GM13976 (cell line): ENCODE data around the gene RERE.

Experiments
- DNase-seq: peaks from one replicate; pipeline ENCODE4 v3.0.0; 2012; ENCODE audit warnings: low spot score
- in situ Hi-C: fragments of 300-500 bp; cut with MboI; formaldehyde crosslinking; loops from one replicate; pipeline ENCODE4 v1.12.0; 2022; ENCODE audit warnings: low sequenced_read_pairs, mixed read lengths, inconsistent platforms; ENCODE audit not compliant: unreplicated experiment
- TF ChIP-seq, protein P1 (sequence below): IDR thresholded peaks from 2 replicates; pipeline ENCODE4 v1.5.1; 2012; ENCODE audit warnings: borderline replicate concordance, mild to moderate bottlenecking; ENCODE audit not compliant: insufficient read depth; ENCODE audit errors: extremely low read depth, missing control alignments, control extremely low read depth

The RERE gene

DNA sequence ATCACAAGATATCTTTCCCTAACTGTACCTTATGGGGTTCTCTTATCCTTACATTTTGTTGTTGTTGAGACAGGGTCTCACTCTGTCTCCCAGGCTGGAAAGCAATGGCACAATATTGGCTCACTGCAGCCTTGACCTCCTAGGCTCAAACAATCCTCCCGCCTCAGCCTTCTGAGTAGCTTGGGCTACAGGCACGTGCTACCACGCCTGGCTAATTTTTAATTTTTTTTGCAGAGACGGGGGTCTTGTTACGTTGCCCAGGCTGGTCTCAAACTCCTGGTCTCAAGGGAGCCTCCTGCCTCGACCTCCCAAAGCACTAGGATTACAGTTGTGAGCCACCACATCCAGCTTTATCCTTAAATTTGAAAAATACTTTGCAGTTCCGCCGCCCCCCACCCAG, 10.4 kb downstream of the RERE start:
- in situ Hi-C loops = no loop called here
- TF ChIP-seq, protein P1, sequence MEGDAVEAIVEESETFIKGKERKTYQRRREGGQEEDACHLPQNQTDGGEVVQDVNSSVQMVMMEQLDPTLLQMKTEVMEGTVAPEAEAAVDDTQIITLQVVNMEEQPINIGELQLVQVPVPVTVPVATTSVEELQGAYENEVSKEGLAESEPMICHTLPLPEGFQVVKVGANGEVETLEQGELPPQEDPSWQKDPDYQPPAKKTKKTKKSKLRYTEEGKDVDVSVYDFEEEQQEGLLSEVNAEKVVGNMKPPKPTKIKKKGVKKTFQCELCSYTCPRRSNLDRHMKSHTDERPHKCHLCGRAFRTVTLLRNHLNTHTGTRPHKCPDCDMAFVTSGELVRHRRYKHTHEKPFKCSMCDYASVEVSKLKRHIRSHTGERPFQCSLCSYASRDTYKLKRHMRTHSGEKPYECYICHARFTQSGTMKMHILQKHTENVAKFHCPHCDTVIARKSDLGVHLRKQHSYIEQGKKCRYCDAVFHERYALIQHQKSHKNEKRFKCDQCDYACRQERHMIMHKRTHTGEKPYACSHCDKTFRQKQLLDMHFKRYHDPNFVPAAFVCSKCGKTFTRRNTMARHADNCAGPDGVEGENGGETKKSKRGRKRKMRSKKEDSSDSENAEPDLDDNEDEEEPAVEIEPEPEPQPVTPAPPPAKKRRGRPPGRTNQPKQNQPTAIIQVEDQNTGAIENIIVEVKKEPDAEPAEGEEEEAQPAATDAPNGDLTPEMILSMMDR = no peak
- no peak for DNase-seq

DNA sequence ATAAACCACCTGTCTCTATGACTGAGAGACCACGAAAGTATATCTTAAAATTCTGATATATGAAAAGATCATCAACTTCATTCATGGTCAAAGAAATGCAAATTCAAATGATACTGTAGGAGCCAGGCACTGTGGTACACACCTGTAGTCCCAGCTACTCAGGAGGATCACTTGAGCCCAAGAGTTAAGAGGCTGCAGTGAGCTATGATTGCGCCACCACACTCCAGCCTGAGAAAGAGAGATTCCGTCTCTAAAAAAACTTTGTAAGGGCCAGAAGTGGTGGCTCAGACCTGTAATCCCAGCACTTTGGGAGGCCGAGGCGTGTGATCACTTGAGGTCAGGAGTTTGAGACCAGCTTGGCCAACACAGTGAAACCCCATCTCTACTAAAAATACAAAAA, 17.0 kb downstream of the RERE start:
- in situ Hi-C loops = no loop called here
- DNase-seq = no peak
- TF ChIP-seq, protein P1 = no peak

DNA sequence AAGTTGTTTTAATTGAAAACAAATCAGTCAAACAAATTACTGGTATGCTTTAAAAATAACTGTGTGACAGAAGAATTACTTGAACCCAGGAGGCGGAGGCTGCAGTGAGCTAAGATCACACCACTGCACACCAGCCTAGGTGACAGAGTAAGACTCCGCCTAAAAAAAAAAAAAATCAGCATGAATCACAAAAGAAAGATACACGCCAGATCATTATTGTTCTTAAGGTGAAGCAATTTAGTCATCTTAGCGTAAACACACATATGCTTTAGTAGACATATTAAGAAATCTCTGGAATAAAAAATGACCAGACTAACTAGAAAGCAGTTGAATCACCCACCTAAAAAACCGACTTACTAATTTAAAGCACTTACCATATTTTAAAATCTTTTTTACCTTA, 20.2 kb downstream of the RERE start:
- in situ Hi-C loops = no loop called here
- TF ChIP-seq, protein P1 = no peak
- no peak for DNase-seq

DNA sequence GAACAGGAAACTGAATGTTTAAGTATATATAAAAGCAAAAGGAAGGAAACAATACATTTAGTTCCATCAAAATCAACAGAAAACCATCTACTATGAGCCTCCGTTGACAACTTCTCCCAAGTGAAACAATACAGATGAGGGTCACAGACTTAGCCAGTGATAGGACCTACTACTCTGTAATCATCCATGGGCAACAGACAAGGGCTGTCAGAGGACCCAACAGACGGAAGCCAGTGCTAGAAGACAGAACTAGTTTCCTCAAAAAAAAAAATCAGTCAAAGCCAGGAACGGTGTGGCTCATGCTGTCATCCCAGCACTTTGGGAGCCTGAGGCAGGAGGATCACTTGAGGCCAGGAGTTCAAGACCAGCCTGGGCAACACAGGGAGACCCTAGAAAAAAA, 20.6 kb downstream of the RERE start:
- in situ Hi-C loops = no loop called here
- TF ChIP-seq, protein P1 = no peak
- DNase-seq = no peak

DNA sequence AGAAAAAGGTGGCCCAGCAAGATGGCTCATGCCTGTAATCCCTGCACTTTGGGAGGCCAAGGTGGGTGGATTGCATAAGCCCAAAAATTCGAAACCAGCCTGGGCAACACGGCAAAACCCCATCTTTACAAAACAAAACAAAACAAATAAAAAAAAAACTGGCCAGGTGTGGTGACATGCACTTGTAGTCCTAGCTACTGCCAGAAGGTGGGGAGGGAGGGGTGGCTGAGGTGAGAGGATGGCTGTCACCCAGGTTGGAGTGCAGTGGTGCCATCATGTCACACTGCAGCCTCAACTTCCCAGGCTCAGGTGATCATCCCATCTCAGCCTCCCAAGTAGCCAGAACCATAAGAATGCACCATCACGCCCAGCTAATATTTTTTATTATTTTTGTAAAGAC, 22.8 kb downstream of the RERE start:
- TF ChIP-seq, protein P1 = no peak
- in situ Hi-C loops = no loop called here
- no peak for DNase-seq

DNA sequence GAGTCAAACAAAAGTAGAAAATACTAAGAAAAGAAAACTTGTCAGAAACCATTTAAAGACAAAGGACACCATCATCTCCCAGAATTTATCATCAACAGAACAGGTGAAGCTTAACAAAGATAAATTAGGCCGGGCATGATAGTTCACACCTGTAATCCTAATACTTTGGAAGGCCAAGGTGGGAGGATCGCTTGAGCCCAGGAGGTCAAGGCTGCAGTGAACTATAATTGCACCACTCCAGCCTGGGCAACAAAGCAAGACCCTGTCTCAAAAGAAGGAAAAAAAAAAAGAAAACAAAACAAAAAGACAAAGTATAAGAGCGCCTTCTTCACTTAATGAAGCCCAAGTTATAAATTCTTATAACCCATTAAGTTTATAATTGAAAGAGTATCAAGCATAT, 25.6 kb downstream of the RERE start:
- DNase-seq = no peak
- in situ Hi-C loops = no loop called here
- TF ChIP-seq, protein P1 = no peak

DNA sequence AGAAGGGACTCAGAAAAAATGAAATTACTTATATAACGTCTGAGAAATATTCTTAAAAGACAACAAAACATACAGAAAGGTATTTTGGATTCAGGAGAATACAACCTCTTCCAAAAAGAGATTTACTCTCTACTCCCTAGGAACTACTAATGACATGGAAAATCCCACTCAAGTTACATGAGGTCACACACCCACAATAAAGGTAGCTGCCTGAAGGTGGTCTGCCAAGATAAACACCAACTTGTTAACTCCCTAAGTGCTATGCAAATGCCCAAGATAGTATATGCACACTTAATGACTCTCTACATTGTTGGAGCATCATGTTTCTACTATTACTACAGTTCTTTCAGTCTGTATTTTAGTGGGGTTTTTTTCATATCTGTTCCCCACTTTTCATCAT, 26.5 kb downstream of the RERE start:
- TF ChIP-seq, protein P1 = no peak
- in situ Hi-C loops = no loop called here
- no peak for DNase-seq
